K562 (cell line): Measurements from ENCODE around the gene VGF. TPM values are rescaled to one million over a fixed set of nuclear protein-coding genes. Genes with fewer than 3 reads are reported as not detected.

Source experiments
- BHLHE40 ChIP-seq: IDR thresholded peaks from 2 replicates; pipeline ENCODE4 v1.6.1; 2011; ENCODE audit warnings: low read length, improper control_type of control experiment
- KAT8 ChIP-seq: fragments of 450-650 bp; IDR thresholded peaks from 2 replicates; pipeline ENCODE4 v1.6.1; 2016; ENCODE audit warnings: low read depth, mild to moderate bottlenecking
- LCOR ChIP-seq: sonication (generic); formaldehyde crosslinking; IDR thresholded peaks from 2 replicates; pipeline ENCODE4 v1.8.0; 2022; ENCODE audit warnings: mild to moderate bottlenecking, missing genetic modification reagents
- MYC ChIP-seq, 2 experiments: fragments of 250-450 bp in 1 of 2; sonication (Bioruptor Pico) in 1 of 2; IDR thresholded peaks; 2 replicates each; pipeline versions ENCODE4 v1.5.1 to v1.6.1; 2012 to 2021; ENCODE audit warnings: low read depth in 2 of 2, borderline replicate concordance in 1 of 2, improper control_type of control experiment in 1 of 2, low read length in 1 of 2, mild to moderate bottlenecking in 1 of 2, moderate library complexity in 1 of 2
- NELFE ChIP-seq: IDR thresholded peaks from 2 replicates; pipeline ENCODE4 v1.6.1; 2011; ENCODE audit warnings: mild to moderate bottlenecking; ENCODE audit not compliant: insufficient read depth, insufficient read length
- NEUROD1 ChIP-seq: fragments of 150-350 bp; IDR thresholded peaks from 2 replicates; pipeline ENCODE4 v1.6.1; 2014; ENCODE audit warnings: borderline replicate concordance, low read length, low read depth; ENCODE audit not compliant: partially characterized antibody
- NKRF ChIP-seq: fragments of 450-650 bp; IDR thresholded peaks from 2 replicates; pipeline ENCODE4 v1.6.1; 2016; ENCODE audit warnings: borderline replicate concordance
- NR1H2 ChIP-seq: sonication (generic); formaldehyde crosslinking; IDR thresholded peaks from 2 replicates; pipeline ENCODE4 v1.4.0; 2020; ENCODE audit warnings: mild to moderate bottlenecking, missing genetic modification reagents
- NR2C1 ChIP-seq, 2 experiments: fragments of 450-650 bp; IDR thresholded peaks; 2 replicates each; pipeline ENCODE4 v1.6.1; 2017; ENCODE audit warnings: mild to moderate bottlenecking in 2 of 2, antibody characterized with exemption in 1 of 2, inconsistent platforms in 1 of 2, missing compliant biosample characterization in 1 of 2, missing genetic modification characterization in 1 of 2
- PCBP2 ChIP-seq: fragments of 200-400 bp; formaldehyde crosslinking; IDR thresholded peaks from 2 replicates; pipeline ENCODE4 v1.6.1; 2018; ENCODE audit warnings: low read length, low read depth, mild to moderate bottlenecking, moderate library complexity; ENCODE audit not compliant: poor library complexity, severe bottlenecking
- RBBP5 ChIP-seq: fragments of 200-600 bp; sonication (generic); IDR thresholded peaks from 2 replicates; pipeline ENCODE4 v1.6.1; 2012; ENCODE audit warnings: borderline replicate concordance, mild to moderate bottlenecking, low read length, control low read depth, inconsistent platforms; ENCODE audit not compliant: insufficient read depth, poor library complexity, severe bottlenecking
- SLC30A9 ChIP-seq: fragments of 250-450 bp; sonication (Bioruptor Pico); IDR thresholded peaks from 2 replicates; pipeline ENCODE4 v1.8.0; 2022; ENCODE audit warnings: mild to moderate bottlenecking, moderate library complexity
- STAT5B ChIP-seq: fragments of 250-450 bp; sonication (Bioruptor Pico); IDR thresholded peaks from 2 replicates; pipeline ENCODE4 v1.8.0; 2021; ENCODE audit warnings: mild to moderate bottlenecking, inconsistent platforms
- THAP12 ChIP-seq: fragments of 250-450 bp; sonication (Bioruptor Pico); IDR thresholded peaks from 2 replicates; pipeline ENCODE4 v1.9.0; 2021; ENCODE audit warnings: mild to moderate bottlenecking, inconsistent platforms
- YY1 ChIP-seq, 3 experiments: IDR thresholded peaks; 2 replicates each; pipeline ENCODE4 v1.6.1; 2011; ENCODE audit warnings: low read length in 2 of 3, mild to moderate bottlenecking in 2 of 3, moderate library complexity in 2 of 3, borderline replicate concordance in 1 of 3, control low read depth in 1 of 3, low read depth in 1 of 3; ENCODE audit not compliant: insufficient read depth in 3 of 3, insufficient replicate concordance in 2 of 3, control insufficient read depth in 1 of 3, insufficient read length in 1 of 3; ENCODE audit errors: extremely low read depth in 1 of 3
- ZNF133 ChIP-seq: fragments of 250-450 bp; sonication (Bioruptor Pico); IDR thresholded peaks from 2 replicates; pipeline ENCODE4 v1.4.0; 2020; ENCODE audit warnings: mild to moderate bottlenecking
- polyA plus RNA-seq, 8 experiments: library from polyadenylated mRNA; depleted of rRNA in 4 of 8; stranded (reverse) in 5 of 8; unstranded in 3 of 8; fragments of >200 nt; fragmentation: Nextera tagmentation in 2 of 8; fragmentation: Illumina TruSeq in 1 of 8; extraction: Ambion mirVana in 2 of 8; extraction: Trizol in 1 of 8; gene quantifications; 2 replicates each; pipeline versions ENCODE4 v1.2.1 to v1.2.3, GENCODE V29; 2011 to 2014; ENCODE audit warnings: inconsistent platforms in 1 of 8, missing spikeins in 1 of 8
- total RNA-seq, 7 experiments: library from RNA; depleted of rRNA in 6 of 7; stranded (reverse); fragments of >200 nt in 6 of 7; fragmentation: Illumina TruSeq in 2 of 7; extraction: Trizol in 2 of 7; gene quantifications; 2 replicates each; pipeline versions ENCODE4 v1.2.1 to v1.2.3, GENCODE V29; 2011 to 2021; ENCODE audit warnings: low replicate concordance in 1 of 7
- TF ChIP-seq, protein P1 (sequence below): fragments of 250-450 bp; sonication (Bioruptor Pico); IDR thresholded peaks from 2 replicates; pipeline ENCODE4 v1.5.0; 2021; ENCODE audit warnings: mild to moderate bottlenecking, moderate library complexity

Gene VGF
- total and polyA plus RNA-seq, 9 of the 15 experiments (the other 6 are each of a cell fraction or from before 2014, with no cell fraction given), result 0.03 to 5.7 (median 0.34) TPM

DNA sequence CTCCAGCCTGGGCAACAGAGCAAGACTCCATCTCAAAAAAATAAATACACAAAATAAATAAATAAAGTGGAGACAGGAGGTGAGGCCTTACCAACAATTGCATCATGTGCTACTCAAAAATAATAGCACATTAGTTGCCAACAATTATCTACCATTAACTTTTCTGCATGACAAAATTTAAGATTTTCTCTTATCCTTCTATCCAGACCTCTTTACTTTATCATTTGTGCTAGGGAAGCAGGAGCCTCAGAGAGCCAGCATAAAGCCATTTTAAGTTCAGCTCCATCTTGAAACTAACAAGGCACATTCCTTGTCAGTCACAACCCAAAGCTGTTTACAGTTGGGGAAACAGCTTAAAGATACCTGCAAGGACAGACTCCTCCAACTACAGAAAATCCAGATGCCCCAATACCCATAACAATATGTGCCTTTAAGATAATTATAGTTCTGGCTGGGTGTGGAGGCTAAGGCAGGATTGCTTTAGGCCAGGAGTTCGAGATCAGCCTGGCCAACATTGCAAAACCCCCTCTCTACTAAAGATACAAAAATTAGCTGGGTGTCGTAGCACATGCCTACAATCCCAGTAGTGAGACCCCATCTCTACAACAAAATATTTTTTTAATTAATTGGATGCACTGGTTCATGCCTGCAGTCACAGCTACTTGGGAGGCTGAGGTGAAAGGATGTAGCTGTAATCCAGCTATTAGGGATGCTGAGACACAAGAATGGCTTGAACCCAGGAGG is 13.3 kb downstream of the VGF start (continued):
- no peak for TF ChIP-seq NKRF
- TF ChIP-seq NELFE, result no peak
- TF ChIP-seq KAT8, result no peak
- TF ChIP-seq THAP12, result no peak
- TF ChIP-seq NR2C1 (IDR thresholded peaks at IDR 0.05), result no peak
- peak; percentile 64 for TF ChIP-seq NR2C1 (tag; IDR thresholded peaks at IDR 0.05)
- TF ChIP-seq, protein P1, sequence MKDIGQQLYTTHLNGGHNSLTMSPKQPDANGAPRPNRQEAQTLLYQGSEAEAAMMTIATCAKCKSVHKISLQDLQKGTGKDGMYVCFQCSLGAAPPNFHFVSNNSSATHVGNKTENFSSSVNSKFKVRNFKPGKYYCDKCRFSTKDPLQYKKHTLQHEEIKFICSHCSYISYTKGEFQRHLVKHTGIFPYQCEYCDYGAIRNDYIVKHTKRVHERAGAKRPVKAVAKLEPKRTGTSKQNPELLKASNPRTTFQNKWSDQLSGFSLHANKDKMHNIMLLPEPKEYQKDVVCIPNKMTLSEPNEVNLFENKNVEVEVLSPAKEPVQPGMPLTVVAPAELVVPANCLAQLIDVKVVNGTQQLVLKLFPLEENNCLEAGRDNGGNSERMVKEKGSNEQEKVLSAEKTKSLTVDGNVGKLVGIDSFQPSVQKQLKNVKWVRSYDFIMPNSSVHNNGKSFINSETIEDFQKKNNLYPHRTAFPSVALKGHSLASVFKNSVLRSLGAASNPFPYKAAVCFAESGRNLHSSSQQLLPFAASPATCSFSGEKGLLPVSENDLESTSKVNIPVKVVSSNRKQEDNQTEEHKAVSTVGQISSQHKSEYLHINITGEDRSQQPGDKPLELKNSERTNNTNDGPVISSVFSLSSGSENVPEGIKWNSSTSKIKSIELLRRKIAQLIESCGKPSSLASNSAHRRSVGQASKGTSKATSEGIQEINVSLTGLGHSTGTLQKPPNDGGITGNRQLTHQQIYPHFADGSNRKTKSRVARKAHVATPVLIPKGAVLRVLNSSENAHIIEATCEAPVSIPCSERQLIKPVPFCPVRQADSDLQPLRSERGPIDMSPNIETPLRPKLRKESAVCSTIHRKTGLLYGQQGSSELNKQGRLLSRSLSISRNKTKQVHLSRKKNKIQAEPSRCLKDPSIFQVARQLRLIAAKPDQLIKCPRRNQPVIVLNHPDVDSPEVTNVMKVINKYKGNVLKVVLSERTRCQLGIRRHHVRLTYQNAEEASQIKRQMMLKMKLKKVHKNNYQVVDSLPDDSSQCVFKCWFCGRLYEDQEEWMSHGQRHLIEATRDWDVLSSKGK (CRISPR knock-in tag), result no peak
- TF ChIP-seq RBBP5, result no peak
- no peak for TF ChIP-seq BHLHE40
- TF ChIP-seq YY1 (IDR thresholded peaks at IDR 0.05; ENCODE audit: borderline replicate concordance in 1 of 3, control insufficient read depth in 1 of 3, extremely low read depth in 1 of 3, insufficient read depth in 3 of 3, insufficient read length in 1 of 3, insufficient replicate concordance in 2 of 3, low read depth in 1 of 3, low read length in 2 of 3), result no peak
- no peak for TF ChIP-seq LCOR (CRISPR knock-in tag)
- no peak for TF ChIP-seq PCBP2
- no peak for TF ChIP-seq ZNF133 (CRISPR knock-in tag)
- TF ChIP-seq MYC (IDR thresholded peaks at IDR 0.05; ENCODE audit: low read depth, low read length), result no peak
- TF ChIP-seq MYC (CRISPR knock-in tag; IDR thresholded peaks at IDR 0.05; ENCODE audit: borderline replicate concordance, low read depth), result 0 out of 2 replicates have a peak, but pooled peaks have one; percentile 40
- no peak for TF ChIP-seq NR1H2
- TF ChIP-seq STAT5B (CRISPR knock-in tag), result no peak
- TF ChIP-seq SLC30A9, result no peak
- no peak for TF ChIP-seq NEUROD1
